GM18498 (cell line): ENCODE results near the gene KIF9.
"Not testable (repeated sequence)": the region's sequence is repeated elsewhere in the genome, so short reads cannot be mapped to it uniquely, and the experiment has no call there.

Source experiments
- ATAC-seq: cut with Tn5 transposase; IDR thresholded peaks from one replicate; pipeline ENCODE4 v1.9.1; 2021; ENCODE audit warnings: mild to moderate bottlenecking, moderate library complexity; ENCODE audit not compliant: unreplicated experiment

KIF9 gene

GRCh38 chr3:47256331-47256730 lies 26.3 kb downstream of the KIF9 start:
- ATAC-seq = not testable (repeated sequence)

- ATAC-seq = no peak
Measured at GRCh38 chr3:47251689-47252088, 30.9 kb downstream of the KIF9 start.

GRCh38 chr3:47251085-47251484 lies 31.5 kb downstream of the KIF9 start:
- not testable (repeated sequence) for ATAC-seq

- ATAC-seq = no peak
Measured at GRCh38 chr3:47250309-47251060, 32.1 kb downstream of the KIF9 start.

GRCh38 chr3:47247131-47248064 lies 35.2 kb downstream of the KIF9 start:
- ATAC-seq = no peak

GRCh38 chr3:47245271-47245670 lies 37.3 kb downstream of the KIF9 start:
- ATAC-seq = no peak

GRCh38 chr3:47244531-47245100 lies 38.0 kb downstream of the KIF9 start:
- ATAC-seq = no peak

GRCh38 chr3:47243419-47244147 lies 39.0 kb downstream of the KIF9 start:
- no peak for ATAC-seq

GRCh38 chr3:47239929-47240328 lies 42.7 kb downstream of the KIF9 start:
- no peak for ATAC-seq

GRCh38 chr3:47238017-47238416 lies 44.6 kb downstream of the KIF9 start:
- no peak for ATAC-seq

- ATAC-seq = peak; percentile 58
Measured at GRCh38 chr3:47228088-47228487, 54.5 kb downstream of the KIF9 start.

- peak; percentile 57 for ATAC-seq
Measured at GRCh38 chr3:47227678-47228077, 54.9 kb downstream of the KIF9 start.

GRCh38 chr3:47225310-47225906 lies 57.2 kb downstream of the KIF9 start:
- peak; percentile 57 for ATAC-seq

- no peak for ATAC-seq
Measured at GRCh38 chr3:47223755-47224154, 58.8 kb downstream of the KIF9 start.

GRCh38 chr3:47221798-47222197 lies 60.8 kb downstream of the KIF9 start:
- ATAC-seq = no peak

- no peak for ATAC-seq
Measured at GRCh38 chr3:47210863-47211405, 71.7 kb downstream of the KIF9 start.

- ATAC-seq = not testable (repeated sequence)
Measured at GRCh38 chr3:47206022-47206421, 76.6 kb downstream of the KIF9 start.

- no peak for ATAC-seq
Measured at GRCh38 chr3:47204875-47205274, 77.7 kb downstream of the KIF9 start.

GRCh38 chr3:47202542-47202941 lies 80.1 kb downstream of the KIF9 start:
- no peak for ATAC-seq

GRCh38 chr3:47197287-47197686 lies 85.3 kb downstream of the KIF9 start:
- ATAC-seq = no peak
